Subcutaneous preadipocyte (primary cell): ENCODE results near the gene SLC25A33. TPM values are rescaled to one million over a fixed set of nuclear protein-coding genes. Genes with fewer than 3 reads are reported as not detected.

Experiments
- total RNA-seq: library from RNA; depleted of rRNA; stranded (reverse); fragments of >200 nt; gene quantifications from 2 replicates; pipeline ENCODE4 v1.2.3, GENCODE V29; 2012

The SLC25A33 gene, protein sequence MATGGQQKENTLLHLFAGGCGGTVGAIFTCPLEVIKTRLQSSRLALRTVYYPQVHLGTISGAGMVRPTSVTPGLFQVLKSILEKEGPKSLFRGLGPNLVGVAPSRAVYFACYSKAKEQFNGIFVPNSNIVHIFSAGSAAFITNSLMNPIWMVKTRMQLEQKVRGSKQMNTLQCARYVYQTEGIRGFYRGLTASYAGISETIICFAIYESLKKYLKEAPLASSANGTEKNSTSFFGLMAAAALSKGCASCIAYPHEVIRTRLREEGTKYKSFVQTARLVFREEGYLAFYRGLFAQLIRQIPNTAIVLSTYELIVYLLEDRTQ
- 4.4 and 7.8 TPM in 2 replicates for total RNA-seq

DNA sequence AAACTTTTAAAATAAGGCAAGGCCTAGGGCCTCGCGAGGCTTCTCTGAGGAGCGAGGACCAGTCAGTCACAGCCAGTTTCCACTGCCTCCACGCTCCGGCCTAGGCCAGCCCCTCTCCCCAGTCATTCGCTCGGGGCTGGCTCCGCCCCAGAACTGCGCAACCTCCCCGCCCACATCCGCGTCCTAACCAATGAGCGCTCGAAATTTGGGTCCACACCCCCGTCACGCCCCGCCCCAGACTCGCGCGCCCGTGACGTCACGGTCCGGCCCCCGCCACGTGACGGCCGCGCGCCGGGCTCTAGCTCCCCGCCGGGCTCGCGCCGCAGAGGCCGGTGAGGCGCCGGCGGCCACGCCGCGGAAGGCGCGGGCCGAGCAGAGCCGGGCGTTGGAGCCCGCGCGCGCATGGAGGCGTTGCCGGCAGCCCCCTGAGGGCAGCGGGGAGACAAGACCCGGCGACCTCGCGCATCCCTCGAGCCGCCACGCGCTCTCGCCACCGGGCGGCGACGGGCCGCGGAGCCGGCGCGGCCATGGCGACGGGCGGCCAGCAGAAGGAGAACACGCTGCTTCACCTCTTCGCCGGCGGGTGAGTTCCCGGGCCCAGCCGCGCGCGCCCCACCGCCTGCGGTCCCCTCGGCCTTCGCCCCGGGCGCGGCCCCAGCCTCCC is at the start of gene SLC25A33:
TSS of gene SLC25A33 (plus strand) at position 301 of the 664 bp plus-strand sequence. CDS start at position 528, 227 bp downstream.

DNA sequence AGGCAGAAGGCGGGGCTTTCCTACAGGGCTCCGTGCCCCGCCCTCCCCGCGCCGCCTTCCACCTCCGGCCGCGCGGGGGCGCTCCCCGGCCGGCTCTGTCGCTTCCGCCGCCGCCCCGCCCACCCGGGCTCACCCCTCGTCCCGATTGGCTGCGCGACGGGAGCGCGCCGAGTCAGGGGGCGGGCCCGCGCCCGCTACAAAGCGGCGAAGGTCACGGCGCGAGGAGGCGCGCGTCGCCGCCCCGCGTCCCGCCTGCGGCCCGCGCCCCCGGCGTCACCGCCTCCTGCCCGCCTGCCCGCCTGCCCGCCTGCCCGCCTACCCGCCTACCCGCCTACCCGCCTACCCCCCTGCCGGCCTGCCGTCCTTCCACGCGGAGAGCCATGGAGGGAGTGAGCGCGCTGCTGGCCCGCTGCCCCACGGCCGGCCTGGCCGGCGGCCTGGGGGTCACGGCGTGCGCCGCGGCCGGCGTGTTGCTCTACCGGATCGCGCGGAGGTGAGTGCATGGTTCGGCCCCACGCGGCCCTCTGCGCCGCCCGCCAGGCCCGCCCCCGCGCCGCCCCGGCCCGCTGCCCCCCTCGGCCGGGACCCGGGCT is 49.4 kb downstream of the SLC25A33 start, which contains the start of gene TMEM201:
TSS of gene TMEM201 (plus strand) at position 361 of the 593 bp plus-strand sequence. CDS start at position 381, 20 bp downstream.

Other genes starting within 250 kb of the SLC25A33 start
- 17.6 and 27.2 TPM in 2 replicates for gene SPSB1, start 246.6 kb upstream of the SLC25A33 start, total RNA-seq
- gene TMEM201, start 49.4 kb downstream of the SLC25A33 start, total RNA-seq: 10.7 and 18.0 TPM in 2 replicates
- 1.5 and 3.1 TPM in 2 replicates for gene PIK3CD, start 112.3 kb downstream of the SLC25A33 start, total RNA-seq